ENCODE results near the gene CCL26. TPM values are rescaled to one million over a fixed set of nuclear protein-coding genes. Genes with fewer than 3 reads are reported as not detected.

The CCL26 gene
- total and polyA plus RNA-seq, 2 donors (not counting 3 experiments of a cell fraction or from before 2014, with no cell fraction given): not detected

Other genes with a start within 250 kb of the CCL26 start
- gene HIP1, start 33.3 kb downstream of the CCL26 start, total RNA-seq: 45.1 and 47.6 TPM in 2 replicates
- gene HIP1, start 33.3 kb downstream of the CCL26 start, polyA plus RNA-seq: 22.3 and 23.7 TPM in 2 replicates
- gene CCL24, start 41.6 kb upstream of the CCL26 start, total RNA-seq: not detected in 2 replicates
- gene CCL24, start 41.6 kb upstream of the CCL26 start, polyA plus RNA-seq: not detected in 2 replicates
- 36.7 and 44.6 TPM in 2 replicates for gene RHBDD2, start 106.8 kb upstream of the CCL26 start, total RNA-seq
- gene RHBDD2, start 106.8 kb upstream of the CCL26 start, polyA plus RNA-seq: 99.2 and 125 TPM in 2 replicates
- 71.9 and 73.6 TPM in 2 replicates for gene POR, start 142.9 kb upstream of the CCL26 start, total RNA-seq
- 59.5 and 78.2 TPM in 2 replicates for gene POR, start 142.9 kb upstream of the CCL26 start, polyA plus RNA-seq
- gene TMEM120A, start 222.4 kb upstream of the CCL26 start, total RNA-seq: 38.6 and 47.3 TPM in 2 replicates
- 133 and 159 TPM in 2 replicates for gene TMEM120A, start 222.4 kb upstream of the CCL26 start, polyA plus RNA-seq

Measured in endothelial cell of umbilical vein (primary cell).